Fibroblast of lung (primary cell): ENCODE results near the gene SBNO2. TPM values are rescaled to one million over a fixed set of nuclear protein-coding genes. Genes with fewer than 3 reads are reported as not detected.

ENCODE experiments used
- DNase-seq, 2 donors: peaks; one replicate each; pipeline versions ENCODE4 v3.0.0 to v3.0.0-alpha.2; 2010; ENCODE audit warnings: low read depth in 2 of 2
- H2AFZ ChIP-seq: 2 replicates; pipeline ENCODE4 v1.5.1; 2012; ENCODE audit warnings: low read length, control low read depth, inconsistent platforms
- H3K27ac ChIP-seq: 2 replicates; pipeline ENCODE4 v1.5.1; 2011; ENCODE audit warnings: low read length, control low read depth; ENCODE audit not compliant: insufficient read depth
- H3K27me3 ChIP-seq: 2 replicates; pipeline ENCODE4 v1.5.1; 2011; ENCODE audit warnings: mild to moderate bottlenecking, low read length; ENCODE audit not compliant: control insufficient read depth, insufficient read depth
- H3K36me3 ChIP-seq: 2 replicates; pipeline ENCODE4 v1.5.1; 2011; ENCODE audit warnings: low read length; ENCODE audit not compliant: control insufficient read depth, insufficient read depth
- H3K4me1 ChIP-seq: 2 replicates; pipeline ENCODE4 v1.5.1; 2011; ENCODE audit warnings: low read length; ENCODE audit not compliant: control insufficient read depth, insufficient read depth; ENCODE audit errors: extremely low read depth
- H3K4me2 ChIP-seq: 2 replicates; pipeline ENCODE4 v1.5.1; 2011; ENCODE audit warnings: low read length, control low read depth; ENCODE audit not compliant: insufficient read depth; ENCODE audit errors: extremely low read depth
- H3K4me3 ChIP-seq, 4 experiments: fragments of 200-600 bp in 1 of 4; sonication (generic) in 1 of 4; replicated peaks in 1 of 4; 2 replicates each; pipeline ENCODE4 v1.5.1; 2011 to 2016; ENCODE audit warnings: low read length in 4 of 4, low read depth in 3 of 4, mild to moderate bottlenecking in 3 of 4, control low read depth in 2 of 4, inconsistent platforms in 1 of 4, mixed read lengths in 1 of 4; ENCODE audit not compliant: insufficient read depth in 1 of 4; ENCODE audit errors: control extremely low read depth in 1 of 4
- H3K79me2 ChIP-seq: 2 replicates; pipeline ENCODE4 v1.5.1; 2012; ENCODE audit warnings: mild to moderate bottlenecking, low read length, inconsistent platforms; ENCODE audit not compliant: control insufficient read depth, insufficient read depth
- H3K9ac ChIP-seq: 2 replicates; pipeline ENCODE4 v1.5.1; 2011; ENCODE audit warnings: mild to moderate bottlenecking, low read length, control low read depth; ENCODE audit not compliant: insufficient read depth
- H3K9me3 ChIP-seq: 2 replicates; pipeline ENCODE4 v1.5.1; 2012; ENCODE audit warnings: low read depth, low read length; ENCODE audit not compliant: control insufficient read depth, insufficient read depth
- H4K20me1 ChIP-seq: 2 replicates; pipeline ENCODE4 v1.5.1; 2011; ENCODE audit warnings: low read length; ENCODE audit not compliant: control insufficient read depth, insufficient read depth; ENCODE audit errors: extremely low read depth
- EZH2 ChIP-seq: IDR thresholded peaks from 2 replicates; pipeline ENCODE4 v1.5.1; 2012; ENCODE audit warnings: low read length, control low read depth, mild to moderate bottlenecking; ENCODE audit errors: missing control alignments
- polyA plus RNA-seq, 2 donors: library from polyadenylated mRNA; depleted of rRNA in 1 of 2; stranded (reverse) in 1 of 2; unstranded in 1 of 2; fragments of >200 nt; gene quantifications; 2 replicates each; pipeline ENCODE4 v1.2.1, GENCODE V29; 2011 to 2012; ENCODE audit warnings: missing spikeins in 1 of 2
- total RNA-seq: library from RNA; depleted of rRNA; stranded (reverse); fragments of >200 nt; gene quantifications from 2 replicates; pipeline ENCODE4 v1.2.1, GENCODE V29; 2014
- TF ChIP-seq, protein P1 (sequence below), 2 donors: IDR thresholded peaks in 1 of 2; conservative IDR thresholded peaks in 1 of 2; 1 replicate in 1 of 2; 2 replicates in 1 of 2; pipeline ENCODE4 v1.5.1; 2011 to 2012; ENCODE audit warnings: low read length in 2 of 2, control low read depth in 1 of 2, inconsistent platforms in 1 of 2, low read depth in 1 of 2, mild to moderate bottlenecking in 1 of 2

Gene SBNO2
- total and polyA plus RNA-seq, 2 donors (not counting 1 experiment from before 2014, with no cell fraction given), result 12.6 to 55.8 TPM

DNA sequence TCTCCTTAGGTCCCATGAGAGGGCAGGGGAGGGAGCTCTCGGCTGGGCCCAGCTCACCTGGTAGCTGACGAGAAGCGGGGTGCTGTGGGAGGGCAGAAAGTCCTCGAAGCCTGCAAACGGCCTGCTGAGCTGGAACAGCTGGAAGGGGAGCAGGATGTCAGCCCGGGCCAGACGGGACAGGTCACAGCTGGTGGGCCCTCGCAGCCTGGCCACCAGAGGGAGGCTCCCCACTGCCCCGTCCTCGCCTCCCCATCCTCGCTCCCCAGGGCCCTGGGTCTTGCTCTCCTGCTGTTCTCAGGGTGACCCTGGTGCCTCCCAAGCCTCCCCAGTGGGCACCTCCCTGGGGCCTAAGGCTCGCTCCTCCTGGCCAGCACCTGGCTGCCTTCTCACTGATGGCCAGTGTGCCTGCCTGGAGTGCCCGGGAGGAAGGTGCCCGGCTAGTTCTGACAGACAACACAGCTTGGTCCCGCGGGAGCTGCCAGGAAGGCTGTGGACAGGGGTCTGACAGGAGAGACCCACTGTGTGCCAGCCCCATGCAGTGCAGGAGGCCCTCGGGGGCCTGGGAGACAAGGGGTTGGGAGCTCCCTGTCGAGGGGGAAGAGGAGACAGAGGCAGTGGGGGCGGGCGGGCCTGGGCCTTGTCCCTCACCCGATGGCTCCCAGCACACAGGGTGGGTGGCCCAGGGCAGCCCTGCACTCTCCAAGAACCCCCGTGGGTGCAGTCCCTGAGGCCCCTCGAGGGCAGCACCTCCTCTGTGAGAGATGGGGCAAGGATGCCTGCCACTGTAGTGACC lies 50.0 kb downstream of the SBNO2 start:
- Histone ChIP-seq H3K79me2 (peaks cover 43% of the 10 kb centered on the region), H3K27ac (no peak overlapping the region), H4K20me1 (no peaks in the 10 kb centered on the region), H3K4me3 (no peak overlapping the region), H3K36me3 (peaks cover 63% of the 10 kb centered on the region), H3K4me2 (no peak overlapping the region), H3K27me3 (no peaks in the 10 kb centered on the region), H3K9me3 (no peaks in the 10 kb centered on the region), H3K9ac (no peak overlapping the region), H2AFZ (no peak overlapping the region), H3K4me1 (no peaks in the 10 kb centered on the region)
- no peak for DNase-seq
- TF ChIP-seq, protein P1, sequence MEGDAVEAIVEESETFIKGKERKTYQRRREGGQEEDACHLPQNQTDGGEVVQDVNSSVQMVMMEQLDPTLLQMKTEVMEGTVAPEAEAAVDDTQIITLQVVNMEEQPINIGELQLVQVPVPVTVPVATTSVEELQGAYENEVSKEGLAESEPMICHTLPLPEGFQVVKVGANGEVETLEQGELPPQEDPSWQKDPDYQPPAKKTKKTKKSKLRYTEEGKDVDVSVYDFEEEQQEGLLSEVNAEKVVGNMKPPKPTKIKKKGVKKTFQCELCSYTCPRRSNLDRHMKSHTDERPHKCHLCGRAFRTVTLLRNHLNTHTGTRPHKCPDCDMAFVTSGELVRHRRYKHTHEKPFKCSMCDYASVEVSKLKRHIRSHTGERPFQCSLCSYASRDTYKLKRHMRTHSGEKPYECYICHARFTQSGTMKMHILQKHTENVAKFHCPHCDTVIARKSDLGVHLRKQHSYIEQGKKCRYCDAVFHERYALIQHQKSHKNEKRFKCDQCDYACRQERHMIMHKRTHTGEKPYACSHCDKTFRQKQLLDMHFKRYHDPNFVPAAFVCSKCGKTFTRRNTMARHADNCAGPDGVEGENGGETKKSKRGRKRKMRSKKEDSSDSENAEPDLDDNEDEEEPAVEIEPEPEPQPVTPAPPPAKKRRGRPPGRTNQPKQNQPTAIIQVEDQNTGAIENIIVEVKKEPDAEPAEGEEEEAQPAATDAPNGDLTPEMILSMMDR (conservative IDR thresholded peaks at IDR 0.05 in 1 of 2, IDR thresholded peaks at IDR 0.05 in 1 of 2; ENCODE audit: low read depth in 1 of 2, low read length in 2 of 2), result no peak
- no peak for TF ChIP-seq EZH2

DNA sequence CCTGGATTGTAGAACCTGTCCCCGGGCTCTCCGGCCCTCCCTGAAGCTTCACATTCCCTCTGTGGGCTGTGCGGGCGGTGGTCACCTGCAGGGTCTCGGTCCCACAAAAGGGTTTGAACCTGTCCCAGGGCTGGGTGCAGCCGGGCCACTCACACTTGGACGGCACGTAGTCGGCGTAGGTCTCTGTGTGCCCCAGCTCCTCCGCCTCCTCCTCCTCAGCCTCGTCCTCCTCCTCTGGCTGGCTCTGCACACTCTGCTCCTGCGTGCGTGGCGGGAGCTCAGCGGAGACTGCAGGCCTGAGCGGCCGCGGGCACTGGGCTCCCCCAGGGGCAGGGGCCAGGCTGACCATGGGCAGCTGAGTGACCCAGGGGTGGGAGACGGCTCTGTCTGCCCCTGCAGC lies 50.7 kb downstream of the SBNO2 start:
- no peak for DNase-seq

DNA sequence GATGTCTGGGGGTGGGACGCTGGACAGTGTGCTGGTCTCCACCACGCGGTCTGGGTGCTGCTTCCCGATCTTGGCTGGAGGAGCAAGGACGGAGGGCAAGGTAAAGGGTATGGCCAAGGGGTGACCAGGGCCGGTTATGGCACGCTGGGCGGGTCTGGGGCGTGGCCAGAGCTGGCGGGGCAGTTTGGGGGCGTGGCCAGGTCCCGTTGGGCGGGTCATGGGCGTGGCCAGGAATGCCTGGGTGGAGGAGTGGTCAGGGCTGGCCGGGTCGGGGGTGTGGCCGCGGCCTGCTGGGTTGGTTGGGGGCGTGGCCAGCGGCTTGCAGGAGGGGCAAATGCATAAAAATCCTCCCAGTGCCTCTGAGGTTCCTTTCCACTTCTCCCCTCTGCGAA lies 51.1 kb downstream of the SBNO2 start:
- H3K4me1 ChIP-seq, result no peaks in the 10 kb centered on the region
- DNase-seq, result peak; percentile 69 to 76
- no peak overlapping the region for H3K27ac ChIP-seq
- no peak overlapping the region for H3K4me2 ChIP-seq
- no peaks in the 10 kb centered on the region for H4K20me1 ChIP-seq
- H3K9me3 ChIP-seq, result no peaks in the 10 kb centered on the region
- no peak overlapping the region for H3K4me3 ChIP-seq
- H3K36me3 ChIP-seq, result peaks cover 70% of the 10 kb centered on the region
- TF ChIP-seq EZH2, result no peak
- TF ChIP-seq, protein P1 (conservative IDR thresholded peaks at IDR 0.05 in 1 of 2, IDR thresholded peaks at IDR 0.05 in 1 of 2; ENCODE audit: low read depth in 1 of 2, low read length in 2 of 2), result no peak
- H3K9ac ChIP-seq, result no peak overlapping the region
- H2AFZ ChIP-seq, result no peak overlapping the region
- H3K27me3 ChIP-seq, result no peaks in the 10 kb centered on the region
- H3K79me2 ChIP-seq, result peaks cover 33% of the 10 kb centered on the region

More for the DNA sequence above, 50.7 kb downstream of the SBNO2 start:
- Histone ChIP-seq H3K4me2 (no peak overlapping the region), H3K9me3 (no peaks in the 10 kb centered on the region), H3K79me2 (peaks cover 37% of the 10 kb centered on the region), H3K27ac (no peak overlapping the region), H4K20me1 (no peaks in the 10 kb centered on the region), H3K27me3 (no peaks in the 10 kb centered on the region), H2AFZ (no peak overlapping the region), H3K9ac (no peak overlapping the region), H3K4me3 (no peak overlapping the region), H3K4me1 (no peaks in the 10 kb centered on the region), H3K36me3 (peaks cover 70% of the 10 kb centered on the region)
- TF ChIP-seq, protein P1 (conservative IDR thresholded peaks at IDR 0.05 in 1 of 2, IDR thresholded peaks at IDR 0.05 in 1 of 2; ENCODE audit: low read depth in 1 of 2, low read length in 2 of 2), result no peak
- TF ChIP-seq EZH2, result no peak
